Measurements from ENCODE around the gene DLG3.
A peak's percentile ranks its signal among the peaks of the same experiment; 100 is the strongest.
"Not testable (repeated sequence)": the region's sequence is repeated elsewhere in the genome, so short reads cannot be mapped to it uniquely, and the experiment has no call there.

DLG3 gene

GRCh38 chrX:70444326-70444945, at the start of gene DLG3:
Gene DLG3 (plus strand): TSS chrX:70444835. CDS start chrX:70445202, 367 bp downstream.
- peak within 1 kb of the TSS; percentile 9 for H3K4me3 ChIP-seq (ENCODE audit: low read depth, low read length)
- DNase-seq (ENCODE audit: low read depth) = no peak

GRCh38 chrX:70398899-70399298, 45.7 kb upstream of the DLG3 start:
- peak; percentile 20 for DNase-seq (ENCODE audit: low read depth)
- H3K4me3 ChIP-seq (ENCODE audit: low read depth, low read length) = no peak overlapping the region

GRCh38 chrX:70400181-70400580, 44.5 kb upstream of the DLG3 start:
- not testable (repeated sequence) for DNase-seq (ENCODE audit: low read depth)

GRCh38 chrX:70402721-70403120, 41.9 kb upstream of the DLG3 start:
- no peak for DNase-seq (ENCODE audit: low read depth)
- no peak overlapping the region for H3K4me3 ChIP-seq (ENCODE audit: low read depth, low read length)

More at GRCh38 chrX:70400181-70400580, 44.5 kb upstream of the DLG3 start:
- H3K4me3 ChIP-seq (ENCODE audit: low read depth, low read length) = not testable (repeated sequence)

- DNase-seq (ENCODE audit: low read depth) = no peak
- no peak overlapping the region for H3K4me3 ChIP-seq (ENCODE audit: low read depth, low read length)
These were observed 39.6 kb upstream of the DLG3 start for GRCh38 chrX:70405003-70405402.

- no peak overlapping the region for H3K4me3 ChIP-seq (ENCODE audit: low read depth, low read length)
- DNase-seq (ENCODE audit: low read depth) = no peak
These were observed 33.7 kb upstream of the DLG3 start for GRCh38 chrX:70410921-70411320.

- DNase-seq (ENCODE audit: low read depth) = no peak
- no peak overlapping the region for H3K4me3 ChIP-seq (ENCODE audit: low read depth, low read length)
These were observed 33.2 kb upstream of the DLG3 start for GRCh38 chrX:70411475-70411874.

- no peak overlapping the region for H3K4me3 ChIP-seq (ENCODE audit: low read depth, low read length)
- DNase-seq (ENCODE audit: low read depth) = no peak
These were observed 23.0 kb upstream of the DLG3 start for GRCh38 chrX:70421618-70422017.

- DNase-seq (ENCODE audit: low read depth) = no peak
These were observed 21.7 kb upstream of the DLG3 start, which contains the start of gene GDPD2 for GRCh38 chrX:70422851-70423341. Gene GDPD2 (plus strand): TSS chrX:70423314. CDS start chrX:70424985, 1,671 bp downstream.

GRCh38 chrX:70423936-70424675, 20.5 kb upstream of the DLG3 start:
- H3K4me3 ChIP-seq (ENCODE audit: low read depth, low read length) = no peak overlapping the region
- DNase-seq (ENCODE audit: low read depth) = no peak

More at GRCh38 chrX:70422851-70423341, 21.7 kb upstream of the DLG3 start, which contains the start of gene GDPD2:
- H3K4me3 ChIP-seq (ENCODE audit: low read depth, low read length) = no peak within 1 kb of the TSS

- H3K4me3 ChIP-seq (ENCODE audit: low read depth, low read length) = no peak overlapping the region
- no peak for DNase-seq (ENCODE audit: low read depth)
These were observed 19.8 kb upstream of the DLG3 start for GRCh38 chrX:70424801-70425200.

- H3K4me3 ChIP-seq (ENCODE audit: low read depth, low read length) = no peak overlapping the region
- no peak for DNase-seq (ENCODE audit: low read depth)
These were observed 18.1 kb upstream of the DLG3 start for GRCh38 chrX:70426286-70427278.

- no peak for DNase-seq (ENCODE audit: low read depth)
- H3K4me3 ChIP-seq (ENCODE audit: low read depth, low read length) = no peak overlapping the region
These were observed 17.3 kb upstream of the DLG3 start for GRCh38 chrX:70427365-70427764.

GRCh38 chrX:70429759-70430158, 14.9 kb upstream of the DLG3 start:
- no peak for DNase-seq (ENCODE audit: low read depth)
- H3K4me3 ChIP-seq (ENCODE audit: low read depth, low read length) = no peak overlapping the region

- no peak for DNase-seq (ENCODE audit: low read depth)
- peak overlapping the region; percentile 73 for H3K4me3 ChIP-seq (ENCODE audit: low read depth, low read length)
These were observed 11.4 kb upstream of the DLG3 start for GRCh38 chrX:70432936-70433847.

- DNase-seq (ENCODE audit: low read depth) = no peak
These were observed 10.7 kb upstream of the DLG3 start for GRCh38 chrX:70433848-70434351.

GRCh38 chrX:70434352-70434866, 10.2 kb upstream of the DLG3 start:
- peak; percentile 36 for DNase-seq (ENCODE audit: low read depth)
- H3K4me3 ChIP-seq (ENCODE audit: low read depth, low read length) = peak overlapping the region; percentile 73

More at GRCh38 chrX:70433848-70434351, 10.7 kb upstream of the DLG3 start:
- peak overlapping the region; percentile 73 for H3K4me3 ChIP-seq (ENCODE audit: low read depth, low read length)
